NCI-H1048 (cell line): ENCODE measurements around the gene NDUFAF5.

ENCODE experiments used
- DNase-seq: peaks from one replicate; lab custom pipeline; 2025; lab: John Stamatoyannopoulos, UW

NDUFAF5 gene

GRCh38 chr20:13824459-13824858, 39.6 kb downstream of the NDUFAF5 start:
- no peak for DNase-seq

- no peak for DNase-seq
Measured at GRCh38 chr20:13825465-13825864, 40.6 kb downstream of the NDUFAF5 start.

DNA sequence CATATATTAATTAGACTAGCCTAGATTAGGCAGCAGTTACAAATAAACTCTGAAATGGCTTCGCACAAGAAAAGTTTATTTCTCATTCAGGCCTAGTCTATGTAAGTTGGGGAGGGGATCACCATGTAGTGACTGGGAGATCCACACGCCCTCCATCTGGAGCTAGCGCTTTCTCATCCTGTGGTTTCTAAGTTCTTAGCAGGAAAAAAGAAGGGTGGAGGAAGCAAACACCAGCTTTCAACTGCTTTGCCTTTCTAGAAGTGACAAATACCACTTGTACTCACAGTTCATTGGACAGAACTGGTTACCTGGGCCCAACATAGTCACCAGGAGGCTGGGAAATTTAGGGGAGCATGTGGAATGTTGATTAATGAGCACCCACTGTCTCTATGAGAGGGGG, 46.6 kb downstream of the NDUFAF5 start:
- no peak for DNase-seq

DNA sequence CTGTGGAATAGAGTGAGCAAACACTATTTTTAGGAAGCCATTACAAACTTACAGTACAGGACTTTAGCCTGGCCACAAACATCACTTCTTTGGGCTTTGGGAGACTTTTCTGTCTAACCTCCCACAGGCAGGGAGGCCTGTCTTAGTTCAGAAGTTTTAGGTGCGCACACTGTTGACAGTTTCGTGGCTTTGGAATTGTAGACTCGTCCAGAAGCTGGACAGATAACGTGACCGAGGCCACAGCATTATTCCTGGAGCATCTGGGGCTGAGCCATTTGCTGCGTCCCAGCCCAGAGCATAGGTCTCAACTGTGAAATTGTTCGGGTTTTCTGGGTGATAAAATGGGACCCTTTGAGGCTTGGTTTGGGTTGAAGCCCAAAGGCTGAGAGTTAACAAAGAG, 53.8 kb downstream of the NDUFAF5 start:
- no peak for DNase-seq

DNA sequence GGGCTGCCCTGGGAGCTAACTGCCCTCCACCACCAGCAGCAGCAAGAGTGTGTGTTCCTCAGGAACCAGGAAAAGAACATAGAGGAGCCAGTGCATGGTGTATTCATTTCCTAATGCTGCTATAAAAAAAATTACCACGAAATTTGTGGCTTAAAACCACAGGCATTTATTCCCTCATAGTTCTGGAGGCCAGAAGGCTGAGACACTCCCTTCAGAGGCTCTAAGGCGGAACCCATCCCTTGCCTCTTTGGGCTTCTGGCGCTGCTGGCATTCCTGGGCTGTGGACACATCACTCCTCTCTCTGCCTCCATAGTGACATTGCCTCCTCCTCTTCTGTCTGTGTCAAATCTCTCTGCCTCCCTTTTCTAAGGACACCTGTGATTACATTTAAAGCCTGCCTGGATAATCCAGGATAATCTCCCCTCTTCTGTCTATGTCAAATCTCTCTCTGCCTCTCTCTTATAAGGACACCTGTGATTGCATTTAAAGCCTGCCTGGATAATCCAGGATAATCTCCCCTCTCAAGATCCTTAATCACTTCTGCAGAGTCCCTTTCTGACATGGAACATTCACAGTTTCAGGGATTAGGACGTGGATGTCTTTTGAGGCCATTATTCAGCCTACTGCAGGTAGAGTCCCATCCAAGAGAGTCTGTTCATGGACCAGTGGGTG, 54.7 kb downstream of the NDUFAF5 start:
- DNase-seq: no peak

DNA sequence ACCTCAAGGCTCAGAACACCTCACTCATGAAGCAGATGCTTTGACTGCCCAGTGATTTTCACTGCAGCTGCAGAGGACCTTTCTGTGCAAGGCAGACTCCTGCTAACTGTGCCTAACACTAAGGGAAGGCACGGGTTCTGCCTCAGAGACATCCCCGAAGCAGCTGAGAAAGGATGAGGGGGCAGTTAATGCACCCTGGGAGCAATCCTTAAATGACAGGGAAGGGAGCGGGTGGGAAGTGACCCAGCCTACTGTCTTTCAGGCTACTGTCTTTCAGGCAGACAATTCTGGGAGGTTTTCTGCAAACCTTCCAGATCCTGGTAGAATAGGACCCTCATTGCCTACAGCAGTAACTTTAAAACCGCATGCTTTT, 55.3 kb downstream of the NDUFAF5 start:
- DNase-seq: no peak

DNA sequence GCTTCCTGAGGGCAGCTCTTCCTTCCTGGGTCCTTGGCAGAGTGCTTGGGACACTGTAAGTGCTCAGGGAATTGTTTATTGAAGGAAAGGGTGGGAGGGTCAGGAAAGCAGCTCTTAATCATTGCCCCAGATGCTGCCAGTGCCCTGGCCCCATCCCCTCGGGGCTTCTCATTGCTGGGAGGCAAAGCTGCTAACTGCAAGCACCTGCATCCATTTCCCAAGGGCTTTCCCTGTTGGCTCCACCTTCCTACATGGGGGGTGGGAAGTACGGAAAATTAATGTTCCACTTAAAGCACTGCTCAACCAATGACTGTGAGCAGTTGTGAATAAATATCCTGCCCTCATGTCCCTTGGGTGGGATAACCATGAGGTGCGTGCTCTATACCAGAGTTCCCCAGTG, 56.4 kb downstream of the NDUFAF5 start:
- no peak for DNase-seq

GRCh38 chr20:13844296-13844695, 59.5 kb downstream of the NDUFAF5 start:
- no peak for DNase-seq

- DNase-seq: no peak
Measured at GRCh38 chr20:13851279-13851678, 66.5 kb downstream of the NDUFAF5 start.

DNA sequence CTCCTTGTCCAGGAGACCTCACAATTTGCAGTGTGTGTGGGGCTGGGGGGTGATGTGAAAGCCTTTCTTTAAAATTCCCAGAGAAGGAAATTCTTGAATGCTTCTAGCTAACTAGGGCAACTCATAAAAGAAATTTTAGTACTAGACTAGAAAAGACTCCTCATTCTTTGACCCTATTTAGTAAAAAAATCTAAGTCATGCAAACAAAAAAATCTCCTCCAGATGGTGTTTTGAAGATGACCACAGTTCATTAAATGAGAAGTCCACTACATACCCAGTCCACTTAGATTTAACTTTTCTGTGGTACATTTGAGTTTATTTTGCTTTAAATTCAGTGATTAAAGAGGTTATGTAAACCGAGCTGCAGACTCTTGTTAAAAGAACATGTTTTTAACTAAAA, 67.5 kb downstream of the NDUFAF5 start:
- no peak for DNase-seq

DNA sequence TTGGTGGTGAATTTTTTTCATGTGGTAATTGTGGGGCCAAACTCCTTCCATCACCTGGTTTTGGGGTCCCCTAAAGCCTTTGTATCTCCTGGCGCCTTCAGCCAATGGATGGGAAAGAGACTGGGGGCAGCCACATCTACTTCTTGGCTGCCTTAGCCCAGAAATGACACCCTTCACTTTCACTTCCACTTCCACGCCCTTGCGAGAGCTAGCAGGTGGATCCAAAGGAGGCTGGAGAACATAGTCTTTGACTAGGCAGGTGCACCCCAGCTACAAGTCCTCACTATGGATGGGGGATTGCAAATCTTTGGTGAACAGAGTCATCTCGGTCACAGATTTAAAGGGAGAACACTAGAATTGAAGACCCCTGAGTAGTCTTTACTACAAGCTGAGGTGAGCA, 70.8 kb downstream of the NDUFAF5 start:
- no peak for DNase-seq

DNA sequence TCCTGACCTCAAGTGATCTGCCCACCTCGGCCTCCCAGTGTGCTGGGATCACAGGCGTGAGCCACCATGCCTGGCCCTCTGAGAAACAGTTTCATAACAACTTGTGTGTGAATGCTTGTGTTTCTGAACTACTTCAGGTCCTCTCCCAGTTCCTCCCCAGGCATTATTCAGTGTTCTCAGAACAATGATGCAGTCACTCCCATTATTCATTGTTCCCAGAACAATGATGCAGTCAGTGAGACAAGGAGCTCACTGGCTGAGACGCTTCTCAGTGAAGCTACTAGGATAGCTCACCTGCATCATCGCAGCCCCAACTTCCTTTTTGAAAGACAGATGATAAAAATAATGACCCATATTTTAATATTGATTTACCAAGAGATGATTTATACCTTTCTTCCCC, 71.5 kb downstream of the NDUFAF5 start:
- no peak for DNase-seq

- no peak for DNase-seq
Measured at GRCh38 chr20:13857304-13857703, 72.5 kb downstream of the NDUFAF5 start.

DNA sequence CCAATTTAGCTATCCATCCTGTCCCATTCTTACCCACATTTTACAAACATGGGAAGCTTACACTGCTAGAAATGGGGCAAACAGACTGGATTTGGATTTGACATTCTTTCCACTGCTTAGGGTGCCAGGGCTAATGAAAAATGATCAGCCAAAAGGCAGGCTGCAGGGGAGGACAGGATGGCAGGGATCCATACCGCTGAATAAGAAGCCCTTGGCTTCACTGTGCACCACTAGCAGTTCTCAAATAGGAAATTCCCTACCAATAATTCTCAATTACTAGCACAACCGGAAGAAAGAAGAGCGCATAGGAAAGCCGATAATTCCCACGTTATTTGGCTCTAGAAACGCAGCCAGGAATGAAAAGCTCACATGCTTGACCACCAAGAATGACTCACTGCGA, 73.1 kb downstream of the NDUFAF5 start:
- DNase-seq: no peak

GRCh38 chr20:13858439-13858838, 73.6 kb downstream of the NDUFAF5 start:
- no peak for DNase-seq

DNA sequence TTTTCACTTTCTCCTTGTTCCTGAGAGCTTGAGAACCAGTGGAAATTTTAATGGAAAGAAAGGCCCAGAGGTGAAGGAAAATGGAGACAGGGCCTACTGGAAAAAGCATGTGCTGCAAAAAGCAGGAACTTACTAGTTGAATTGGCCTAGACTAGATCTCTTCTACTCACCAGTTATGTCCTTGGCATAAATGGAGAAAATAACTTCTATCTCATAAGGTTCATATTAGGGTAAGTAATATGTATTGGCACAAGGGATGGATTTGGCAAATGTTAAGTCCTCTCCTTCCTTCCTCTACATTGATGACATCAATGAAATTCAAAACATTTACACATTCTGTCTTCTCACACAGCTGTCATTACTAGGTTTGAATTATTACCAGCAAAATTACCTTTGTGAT, 74.0 kb downstream of the NDUFAF5 start:
- DNase-seq: no peak

- DNase-seq: no peak
Measured at GRCh38 chr20:13862245-13862644, 77.4 kb downstream of the NDUFAF5 start.

- no peak for DNase-seq
Measured at GRCh38 chr20:13863244-13863643, 78.4 kb downstream of the NDUFAF5 start.

DNA sequence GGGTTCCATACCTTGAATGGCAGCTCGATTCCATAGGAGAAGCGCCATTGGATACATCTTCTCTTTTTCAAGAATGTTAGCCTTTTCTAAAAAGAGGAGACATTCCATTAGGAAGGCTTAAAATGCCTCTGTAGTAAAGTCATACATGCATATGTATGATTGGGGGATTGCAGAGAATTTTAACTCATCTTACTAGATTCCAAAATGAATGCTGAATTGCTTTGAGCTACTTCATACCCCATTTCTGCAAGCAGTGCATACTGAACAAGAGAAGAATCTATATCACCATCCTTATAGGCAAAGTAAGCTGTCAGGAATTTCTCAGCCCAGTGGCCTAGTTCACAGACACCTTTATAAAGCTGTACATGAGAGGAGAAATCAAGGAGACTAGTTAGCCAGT, 80.3 kb downstream of the NDUFAF5 start:
- no peak for DNase-seq

GRCh38 chr20:13865791-13866351, 81.0 kb downstream of the NDUFAF5 start:
- DNase-seq: no peak

GRCh38 chr20:13868331-13868730, 83.5 kb downstream of the NDUFAF5 start:
- DNase-seq: no peak

GRCh38 chr20:13870170-13870748, 85.4 kb downstream of the NDUFAF5 start:
- no peak for DNase-seq
